ENCODE data around the gene PLLP.

DNA sequence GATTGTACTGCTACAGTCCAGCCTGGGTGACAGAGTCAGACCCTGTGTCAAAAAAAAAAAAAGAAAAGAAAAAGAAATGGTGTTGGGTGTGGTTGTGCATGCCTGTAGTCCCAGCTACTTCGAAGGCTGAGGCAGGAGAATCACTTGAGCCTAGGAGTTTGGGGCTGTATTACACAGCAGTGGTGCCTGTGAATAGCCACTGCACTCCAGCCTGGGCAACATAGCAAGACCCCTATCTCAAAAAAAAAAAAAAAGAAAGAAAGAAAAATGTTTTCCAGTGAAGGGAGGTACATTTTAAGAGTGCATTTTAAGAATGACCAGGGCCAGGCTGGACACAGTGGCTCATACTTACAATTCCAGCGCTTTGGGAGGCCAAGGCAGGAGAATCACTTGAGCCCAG, 33.1 kb downstream of the PLLP start:
- TF ChIP-seq, protein P1, sequence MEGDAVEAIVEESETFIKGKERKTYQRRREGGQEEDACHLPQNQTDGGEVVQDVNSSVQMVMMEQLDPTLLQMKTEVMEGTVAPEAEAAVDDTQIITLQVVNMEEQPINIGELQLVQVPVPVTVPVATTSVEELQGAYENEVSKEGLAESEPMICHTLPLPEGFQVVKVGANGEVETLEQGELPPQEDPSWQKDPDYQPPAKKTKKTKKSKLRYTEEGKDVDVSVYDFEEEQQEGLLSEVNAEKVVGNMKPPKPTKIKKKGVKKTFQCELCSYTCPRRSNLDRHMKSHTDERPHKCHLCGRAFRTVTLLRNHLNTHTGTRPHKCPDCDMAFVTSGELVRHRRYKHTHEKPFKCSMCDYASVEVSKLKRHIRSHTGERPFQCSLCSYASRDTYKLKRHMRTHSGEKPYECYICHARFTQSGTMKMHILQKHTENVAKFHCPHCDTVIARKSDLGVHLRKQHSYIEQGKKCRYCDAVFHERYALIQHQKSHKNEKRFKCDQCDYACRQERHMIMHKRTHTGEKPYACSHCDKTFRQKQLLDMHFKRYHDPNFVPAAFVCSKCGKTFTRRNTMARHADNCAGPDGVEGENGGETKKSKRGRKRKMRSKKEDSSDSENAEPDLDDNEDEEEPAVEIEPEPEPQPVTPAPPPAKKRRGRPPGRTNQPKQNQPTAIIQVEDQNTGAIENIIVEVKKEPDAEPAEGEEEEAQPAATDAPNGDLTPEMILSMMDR (IDR thresholded peaks at IDR 0.05): no peak
- no peak for TF ChIP-seq POLR2A (IDR thresholded peaks at IDR 0.05)
